A549 (cell line): ENCODE results near the gene ATG16L1. TPM values are rescaled to one million over a fixed set of nuclear protein-coding genes. Genes with fewer than 3 reads are reported as not detected.
A peak's percentile ranks its signal among the peaks of the same experiment; 100 is the strongest.

Source experiments
- ATAC-seq, 2 experiments: fragments of 200-7000 bp in 1 of 2; fragments of >200 bp in 1 of 2; cut with Nextera tagmentation in 1 of 2; cut with Tn5 transposase in 1 of 2; 3 replicates each; pipeline versions ENCODE4 v1.8.0 to v1.9.1; 2018 to 2020; ENCODE audit warnings: mild to moderate bottlenecking in 1 of 2, moderate library complexity in 1 of 2
- CTCF ChIA-PET: fragments of 300-600 bp; sonication (Branson Sonifier 250); formaldehyde crosslinking; extraction: SDS; loops from one replicate; lab custom pipeline; 2021; ENCODE audit warnings: antibody characterized with exemption, inconsistent platforms; lab: Yijun Ruan, JAX
- POLR2A ChIA-PET: fragments of 350-600 bp; formaldehyde crosslinking; extraction: SDS; loops from one replicate; lab custom pipeline; 2021; ENCODE audit warnings: antibody characterized with exemption, inconsistent platforms; lab: Yijun Ruan, JAX
- DNase-seq, 2 experiments: peaks; one replicate each; pipeline versions ENCODE4 v3.0.0 to v3.0.0-alpha.2; 2011 to 2016; ENCODE audit warnings: low read depth in 1 of 2, low spot score in 1 of 2
- FAIRE-seq: peaks from 2 replicates; lab custom pipeline; 2011; peaks lifted over from hg19 to GRCh38; lab: Jason Lieb, UNC
- H3K27ac ChIP-seq, 2 experiments: fragments of >200 bp; sonication (Bioruptor Twin); formaldehyde crosslinking; 3 replicates each; pipeline ENCODE4 v1.5.1; 2016 to 2017
- H3K4me1 ChIP-seq: fragments of >200 bp; sonication (Bioruptor Twin); formaldehyde crosslinking; 3 replicates; pipeline ENCODE4 v1.6.1; 2016
- H3K4me2 ChIP-seq: fragments of >200 bp; sonication (Bioruptor Twin); formaldehyde crosslinking; 3 replicates; pipeline ENCODE4 v1.6.1; 2016
- H3K4me3 ChIP-seq: fragments of >200 bp; sonication (Bioruptor Twin); formaldehyde crosslinking; 3 replicates; pipeline ENCODE4 v1.5.1; 2016
- H3K9me3 ChIP-seq: fragments of >200 bp; sonication (Bioruptor Twin); formaldehyde crosslinking; 3 replicates; pipeline ENCODE4 v1.6.1; 2016
- BHLHE40 ChIP-seq: IDR thresholded peaks from 2 replicates; pipeline ENCODE4 v1.6.1; 2012; ENCODE audit warnings: low read depth, low read length, inconsistent platforms
- CBX2 ChIP-seq: fragments of 200-600 bp; sonication (generic); IDR thresholded peaks from 2 replicates; pipeline ENCODE4 v1.6.1; 2016; ENCODE audit warnings: low read depth, mild to moderate bottlenecking, borderline replicate concordance
- EP300 ChIP-seq, 2 experiments: fragments of >200 bp; sonication (Bioruptor Twin); formaldehyde crosslinking; IDR thresholded peaks; 2 replicates in 1 of 2; 3 replicates in 1 of 2; pipeline ENCODE4 v1.6.1; 2016 to 2017
- ESRRA ChIP-seq: fragments of 150-350 bp; IDR thresholded peaks from 2 replicates; pipeline ENCODE4 v1.6.1; 2014; ENCODE audit warnings: mild to moderate bottlenecking, low read length, borderline replicate concordance
- FOSB ChIP-seq: fragments of 250-450 bp; sonication (Bioruptor Pico); IDR thresholded peaks from 2 replicates; pipeline ENCODE4 v1.5.0; 2020; ENCODE audit warnings: mild to moderate bottlenecking, moderate library complexity
- FOXS1 ChIP-seq: fragments of 250-450 bp; sonication (Bioruptor Pico); IDR thresholded peaks from 2 replicates; pipeline ENCODE4 v1.5.0; 2020; ENCODE audit warnings: mild to moderate bottlenecking, moderate library complexity
- HOXB5 ChIP-seq: fragments of 250-450 bp; sonication (Bioruptor Pico); IDR thresholded peaks from 2 replicates; pipeline ENCODE4 v1.5.0; 2020; ENCODE audit warnings: mild to moderate bottlenecking, moderate library complexity
- KDM1A ChIP-seq: fragments of 200-600 bp; sonication (generic); IDR thresholded peaks from 2 replicates; pipeline ENCODE4 v1.6.1; 2016; ENCODE audit warnings: low read depth, mild to moderate bottlenecking
- MAFK ChIP-seq: fragments of 450-650 bp; IDR thresholded peaks from 2 replicates; pipeline ENCODE4 v1.6.1; 2014; ENCODE audit not compliant: partially characterized antibody
- MAZ ChIP-seq: fragments of 150-350 bp; IDR thresholded peaks from 2 replicates; pipeline ENCODE4 v1.6.1; 2014; ENCODE audit warnings: antibody characterized with exemption, low read depth, low read length, borderline replicate concordance
- MYC ChIP-seq: IDR thresholded peaks from 2 replicates; pipeline ENCODE4 v1.6.1; 2012; ENCODE audit warnings: mild to moderate bottlenecking, inconsistent platforms, low read length, improper control_type of control experiment, borderline replicate concordance
- NFE2L2 ChIP-seq: fragments of 150-350 bp; conservative IDR thresholded peaks from 2 replicates; pipeline ENCODE4 v1.6.1; 2014; ENCODE audit warnings: low read length
- NR3C1 ChIP-seq: fragments of >200 bp; sonication (Bioruptor Twin); formaldehyde crosslinking; IDR thresholded peaks from 3 replicates; pipeline ENCODE4 v1.6.1; 2017
- PHF8 ChIP-seq: fragments of 200-600 bp; sonication (generic); IDR thresholded peaks from 2 replicates; pipeline ENCODE4 v1.6.1; 2016; ENCODE audit warnings: low read depth, mild to moderate bottlenecking, antibody characterized with exemption, moderate library complexity, borderline replicate concordance
- POLR2A ChIP-seq: IDR thresholded peaks from 2 replicates; pipeline ENCODE4 v1.6.1; 2012; ENCODE audit warnings: mild to moderate bottlenecking, low read length
- POLR2AphosphoS2 ChIP-seq: conservative IDR thresholded peaks from 2 replicates; pipeline ENCODE4 v1.6.1; 2012; ENCODE audit warnings: low read length, improper control_type of control experiment, inconsistent platforms
- RFX5 ChIP-seq: fragments of 450-650 bp; IDR thresholded peaks from 2 replicates; pipeline ENCODE4 v1.7.1; 2014; ENCODE audit warnings: antibody characterized with exemption, mild to moderate bottlenecking, moderate library complexity
- TFCP2L1 ChIP-seq: fragments of 250-450 bp; sonication (Bioruptor Pico); IDR thresholded peaks from 2 replicates; pipeline ENCODE4 v1.5.0; 2021; ENCODE audit warnings: mild to moderate bottlenecking
- TP53 ChIP-seq: fragments of 250-450 bp; sonication (Bioruptor Pico); IDR thresholded peaks from 2 replicates; pipeline ENCODE4 v1.5.0; 2021; ENCODE audit warnings: mild to moderate bottlenecking, moderate library complexity
- WGBS: methylation state at CpG from one replicate; pipeline ENCODE4 v1.1.6; 2017; ENCODE audit errors: missing lambda C conversion rate; 5-methylcytosine and 5-hydroxymethylcytosine counted together
- polyA plus RNA-seq, 4 experiments: library from polyadenylated mRNA; depleted of rRNA in 3 of 4; stranded (reverse); fragments of >200 nt; fragmentation: RNase III in 1 of 4; extraction: RNeasy Plus Mini Kit Qiagen cat#74134 plus additional on column Dnase treatment in 1 of 4; gene quantifications; 2 replicates in 3 of 4; 3 replicates in 1 of 4; pipeline ENCODE4 v1.2.3, GENCODE V29; 2011 to 2017
- TF ChIP-seq, protein P1 (sequence below): fragments of >200 bp; sonication (Bioruptor Twin); formaldehyde crosslinking; IDR thresholded peaks from 3 replicates; pipeline ENCODE4 v1.5.1; 2016
- TF ChIP-seq, protein P2 (sequence below): fragments of 250-450 bp; sonication (Bioruptor Pico); IDR thresholded peaks from 2 replicates; pipeline ENCODE4 v1.5.0; 2020; ENCODE audit warnings: low read depth, mild to moderate bottlenecking, moderate library complexity
- TF ChIP-seq, protein P3 (sequence below): fragments of >200 bp; sonication (Bioruptor Twin); formaldehyde crosslinking; IDR thresholded peaks from 3 replicates; pipeline ENCODE4 v1.6.1; 2016
- TF ChIP-seq, protein P4 (sequence below): IDR thresholded peaks from 2 replicates; pipeline ENCODE4 v1.6.1; 2012; ENCODE audit warnings: low read depth, borderline replicate concordance
- TF ChIP-seq, protein P5 (sequence below): fragments of >200 bp; sonication (Bioruptor Twin); formaldehyde crosslinking; IDR thresholded peaks from 2 replicates; pipeline ENCODE4 v1.6.1; 2016
- TF ChIP-seq, protein P6 (sequence below): fragments of 250-450 bp; sonication (Bioruptor Pico); IDR thresholded peaks from 2 replicates; pipeline ENCODE4 v1.5.0; 2021; ENCODE audit warnings: mild to moderate bottlenecking, moderate library complexity, borderline replicate concordance
- TF ChIP-seq, protein P7 (sequence below): IDR thresholded peaks from 2 replicates; pipeline ENCODE4 v1.6.1; 2012

Gene ATG16L1
- polyA plus RNA-seq, 2 of the 4 experiments (the other 2 are of a cell fraction) = 45.1 to 70.9 TPM

DNA sequence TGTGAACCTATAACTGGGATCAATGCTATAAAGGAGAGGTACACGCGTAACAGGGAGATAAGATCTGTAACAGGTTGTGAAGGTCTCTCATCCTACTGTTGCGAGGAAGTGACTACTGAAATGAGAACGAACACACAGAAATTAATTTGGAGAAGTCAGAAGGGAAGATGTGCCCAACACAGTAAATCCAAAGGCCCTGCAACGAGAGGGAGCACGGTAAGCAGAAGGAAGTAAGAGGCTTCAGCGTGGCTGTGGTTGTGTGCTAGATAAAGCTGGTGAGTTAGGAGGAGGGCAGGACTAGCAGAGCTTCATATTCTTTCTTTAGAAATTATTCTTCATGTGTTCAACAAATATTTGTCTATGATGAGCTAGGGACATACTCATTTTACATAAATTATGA is 2.5 kb upstream of the ATG16L1 start:
- DNase-seq = no peak
- Histone ChIP-seq H3K27ac (peak overlapping the region in 1 of 2 experiments; percentile 45; a peak in 2 of 6 replicates), H3K4me3 (no peak overlapping the region), H3K4me2 (no peak overlapping the region), H3K9me3 (no peaks in the 10 kb centered on the region), H3K4me1 (peaks cover 49% of the 10 kb centered on the region)
- POLR2A ChIA-PET = no interaction called here
- no peak for TF ChIP-seq FOXS1 (CRISPR knock-in tag)
- TF ChIP-seq FOSB (CRISPR knock-in tag) = no peak
- TF ChIP-seq TP53 = no peak
- no peak for TF ChIP-seq ESRRA
- no peak for TF ChIP-seq NR3C1
- TF ChIP-seq, protein P1, sequence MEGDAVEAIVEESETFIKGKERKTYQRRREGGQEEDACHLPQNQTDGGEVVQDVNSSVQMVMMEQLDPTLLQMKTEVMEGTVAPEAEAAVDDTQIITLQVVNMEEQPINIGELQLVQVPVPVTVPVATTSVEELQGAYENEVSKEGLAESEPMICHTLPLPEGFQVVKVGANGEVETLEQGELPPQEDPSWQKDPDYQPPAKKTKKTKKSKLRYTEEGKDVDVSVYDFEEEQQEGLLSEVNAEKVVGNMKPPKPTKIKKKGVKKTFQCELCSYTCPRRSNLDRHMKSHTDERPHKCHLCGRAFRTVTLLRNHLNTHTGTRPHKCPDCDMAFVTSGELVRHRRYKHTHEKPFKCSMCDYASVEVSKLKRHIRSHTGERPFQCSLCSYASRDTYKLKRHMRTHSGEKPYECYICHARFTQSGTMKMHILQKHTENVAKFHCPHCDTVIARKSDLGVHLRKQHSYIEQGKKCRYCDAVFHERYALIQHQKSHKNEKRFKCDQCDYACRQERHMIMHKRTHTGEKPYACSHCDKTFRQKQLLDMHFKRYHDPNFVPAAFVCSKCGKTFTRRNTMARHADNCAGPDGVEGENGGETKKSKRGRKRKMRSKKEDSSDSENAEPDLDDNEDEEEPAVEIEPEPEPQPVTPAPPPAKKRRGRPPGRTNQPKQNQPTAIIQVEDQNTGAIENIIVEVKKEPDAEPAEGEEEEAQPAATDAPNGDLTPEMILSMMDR = no peak
- TF ChIP-seq CBX2 = no peak
- TF ChIP-seq EP300 (IDR thresholded peaks at IDR 0.05) = no peak
- TF ChIP-seq, protein P2, sequence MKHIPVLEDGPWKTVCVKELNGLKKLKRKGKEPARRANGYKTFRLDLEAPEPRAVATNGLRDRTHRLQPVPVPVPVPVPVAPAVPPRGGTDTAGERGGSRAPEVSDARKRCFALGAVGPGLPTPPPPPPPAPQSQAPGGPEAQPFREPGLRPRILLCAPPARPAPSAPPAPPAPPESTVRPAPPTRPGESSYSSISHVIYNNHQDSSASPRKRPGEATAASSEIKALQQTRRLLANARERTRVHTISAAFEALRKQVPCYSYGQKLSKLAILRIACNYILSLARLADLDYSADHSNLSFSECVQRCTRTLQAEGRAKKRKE (CRISPR knock-in tag) = no peak
- TF ChIP-seq, protein P3, sequence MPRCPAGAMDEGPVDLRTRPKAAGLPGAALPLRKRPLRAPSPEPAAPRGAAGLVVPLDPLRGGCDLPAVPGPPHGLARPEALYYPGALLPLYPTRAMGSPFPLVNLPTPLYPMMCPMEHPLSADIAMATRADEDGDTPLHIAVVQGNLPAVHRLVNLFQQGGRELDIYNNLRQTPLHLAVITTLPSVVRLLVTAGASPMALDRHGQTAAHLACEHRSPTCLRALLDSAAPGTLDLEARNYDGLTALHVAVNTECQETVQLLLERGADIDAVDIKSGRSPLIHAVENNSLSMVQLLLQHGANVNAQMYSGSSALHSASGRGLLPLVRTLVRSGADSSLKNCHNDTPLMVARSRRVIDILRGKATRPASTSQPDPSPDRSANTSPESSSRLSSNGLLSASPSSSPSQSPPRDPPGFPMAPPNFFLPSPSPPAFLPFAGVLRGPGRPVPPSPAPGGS = no peak
- TF ChIP-seq MYC = no peak
- TF ChIP-seq RFX5 = no peak
- TF ChIP-seq PHF8 = no peak
- no peak for TF ChIP-seq POLR2AphosphoS2
- no peak for TF ChIP-seq MAFK
- TF ChIP-seq, protein P4, sequence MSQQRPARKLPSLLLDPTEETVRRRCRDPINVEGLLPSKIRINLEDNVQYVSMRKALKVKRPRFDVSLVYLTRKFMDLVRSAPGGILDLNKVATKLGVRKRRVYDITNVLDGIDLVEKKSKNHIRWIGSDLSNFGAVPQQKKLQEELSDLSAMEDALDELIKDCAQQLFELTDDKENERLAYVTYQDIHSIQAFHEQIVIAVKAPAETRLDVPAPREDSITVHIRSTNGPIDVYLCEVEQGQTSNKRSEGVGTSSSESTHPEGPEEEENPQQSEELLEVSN = no peak
- TF ChIP-seq MAZ = no peak
- TF ChIP-seq NFE2L2 = no peak
- WGBS = 82% methylated on average over 7 of the region's 7 CpGs
- FAIRE-seq = no peak
- CTCF ChIA-PET = interaction anchor here (1.0 to 4.4 kb wide), 6 partner anchors 10 to 396 kb away, joined by 3 to 26 read pairs (median 14); no protein-coding TSS in a partner anchor
- ATAC-seq = no peak

DNA sequence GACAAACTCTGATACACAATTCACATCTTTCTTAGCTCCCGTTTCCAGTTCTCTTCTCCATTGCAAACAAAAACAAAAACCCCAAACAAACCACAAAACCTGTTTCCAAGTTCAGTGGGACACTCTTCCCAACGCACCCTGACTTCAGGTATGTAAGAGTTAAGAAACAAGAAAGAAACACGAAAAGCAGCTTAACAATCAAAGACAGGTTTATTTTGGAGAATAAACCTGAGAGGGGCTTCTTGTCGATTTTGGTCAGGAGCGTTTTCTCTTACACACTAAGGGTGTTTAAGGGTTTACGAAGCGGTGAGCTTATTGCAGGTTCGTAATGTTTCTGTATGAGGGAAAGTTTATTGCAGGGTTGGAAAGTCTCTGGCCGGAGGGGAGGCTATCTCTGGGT is 905 bp upstream of the ATG16L1 start:
- ATAC-seq = no peak
- FAIRE-seq = no peak
- Histone ChIP-seq H3K4me3 (no peak overlapping the region), H3K27ac (peak overlapping the region; percentile 91 to 99; a peak in 5 of 6 replicates), H3K4me1 (peaks cover 50% of the 10 kb centered on the region), H3K4me2 (no peak overlapping the region), H3K9me3 (no peaks in the 10 kb centered on the region)
- DNase-seq = no peak
- CTCF ChIA-PET = interaction anchor here (0.6 to 5.8 kb wide), 29 partner anchors 13 to 648 kb away, joined by 3 to 49 read pairs (median 5); no protein-coding TSS in a partner anchor
- WGBS = 84% methylated on average over 9 of the region's 9 CpGs
- POLR2A ChIA-PET = interaction anchor here (1.2 kb wide), 1 partner anchor 369 kb away, joined by 3 read pairs; no protein-coding TSS in a partner anchor
- TF ChIP-seq, protein P5, sequence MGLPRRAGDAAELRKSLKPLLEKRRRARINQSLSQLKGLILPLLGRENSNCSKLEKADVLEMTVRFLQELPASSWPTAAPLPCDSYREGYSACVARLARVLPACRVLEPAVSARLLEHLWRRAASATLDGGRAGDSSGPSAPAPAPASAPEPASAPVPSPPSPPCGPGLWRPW = no peak
- TF ChIP-seq NFE2L2 (no peak), NR3C1 (no peak), CBX2 (no peak), TFCP2L1 (CRISPR knock-in tag) (no peak), POLR2A (no peak), HOXB5 (no peak), TP53 (no peak), MYC (no peak), KDM1A (no peak), BHLHE40 (no peak)
- TF ChIP-seq, protein P6, sequence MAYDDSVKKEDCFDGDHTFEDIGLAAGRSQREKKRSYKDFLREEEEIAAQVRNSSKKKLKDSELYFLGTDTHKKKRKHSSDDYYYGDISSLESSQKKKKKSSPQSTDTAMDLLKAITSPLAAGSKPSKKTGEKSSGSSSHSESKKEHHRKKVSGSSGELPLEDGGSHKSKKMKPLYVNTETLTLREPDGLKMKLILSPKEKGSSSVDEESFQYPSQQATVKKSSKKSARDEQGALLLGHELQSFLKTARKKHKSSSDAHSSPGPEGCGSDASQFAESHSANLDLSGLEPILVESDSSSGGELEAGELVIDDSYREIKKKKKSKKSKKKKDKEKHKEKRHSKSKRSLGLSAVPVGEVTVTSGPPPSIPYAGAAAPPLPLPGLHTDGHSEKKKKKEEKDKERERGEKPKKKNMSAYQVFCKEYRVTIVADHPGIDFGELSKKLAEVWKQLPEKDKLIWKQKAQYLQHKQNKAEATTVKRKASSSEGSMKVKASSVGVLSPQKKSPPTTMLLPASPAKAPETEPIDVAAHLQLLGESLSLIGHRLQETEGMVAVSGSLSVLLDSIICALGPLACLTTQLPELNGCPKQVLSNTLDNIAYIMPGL (CRISPR knock-in tag) = no peak
- TF ChIP-seq, protein P7, sequence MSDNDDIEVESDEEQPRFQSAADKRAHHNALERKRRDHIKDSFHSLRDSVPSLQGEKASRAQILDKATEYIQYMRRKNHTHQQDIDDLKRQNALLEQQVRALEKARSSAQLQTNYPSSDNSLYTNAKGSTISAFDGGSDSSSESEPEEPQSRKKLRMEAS = no peak
